Sigmoid colon (tissue), 7 donors: Measurements from ENCODE around the gene ZCCHC7. TPM values are rescaled to one million over a fixed set of nuclear protein-coding genes. Genes with fewer than 3 reads are reported as not detected.

Experiments used
- DNase-seq: peaks from one replicate; pipeline ENCODE4 v3.0.0-alpha.2; 2019
- H3K27ac ChIP-seq, 4 donors: fragments of 200-600 bp; sonication (generic); one replicate each; pipeline ENCODE4 v1.5.1; 2016 to 2019; ENCODE audit warnings: mild to moderate bottlenecking in 1 of 4
- H3K27me3 ChIP-seq, 3 donors: fragments of 200-600 bp; sonication (generic); one replicate each; pipeline ENCODE4 v1.5.1; 2019; ENCODE audit warnings: mild to moderate bottlenecking in 1 of 3
- H3K36me3 ChIP-seq, 4 donors: fragments of 200-600 bp; sonication (generic); one replicate each; pipeline ENCODE4 v1.5.1; 2016 to 2019
- H3K4me1 ChIP-seq, 4 donors: fragments of 200-600 bp; sonication (generic); one replicate each; pipeline ENCODE4 v1.5.1; 2017 to 2019
- H3K4me3 ChIP-seq, 4 donors: fragments of 200-600 bp; sonication (generic); one replicate each; pipeline ENCODE4 v1.5.1; 2017 to 2019; ENCODE audit warnings: mild to moderate bottlenecking in 2 of 4, moderate library complexity in 1 of 4
- H3K9me3 ChIP-seq, 4 donors: fragments of 200-600 bp in 3 of 4; sonication (generic) in 3 of 4; one replicate each; pipeline versions ENCODE4 v1.5.1 to v1.6.1; 2013 to 2019
- CTCF ChIP-seq, 4 experiments: fragments of 450-650 bp in 3 of 4; fragments of 200-600 bp in 1 of 4; IDR thresholded peaks; one replicate each; pipeline ENCODE4 v1.5.1; 2016 to 2019; ENCODE audit warnings: antibody characterized with exemption in 4 of 4, mild to moderate bottlenecking in 3 of 4, moderate library complexity in 2 of 4
- EP300 ChIP-seq, 4 donors: sonication (generic); formaldehyde crosslinking; IDR thresholded peaks; one replicate each; pipeline ENCODE4 v1.6.1; 2017; ENCODE audit warnings: antibody characterized with exemption in 4 of 4
- POLR2A ChIP-seq, 2 donors: fragments of 450-650 bp; IDR thresholded peaks; one replicate each; pipeline ENCODE4 v1.6.1; 2016; ENCODE audit warnings: antibody characterized with exemption in 2 of 2, mild to moderate bottlenecking in 2 of 2, moderate library complexity in 2 of 2
- POLR2AphosphoS5 ChIP-seq, 4 donors: sonication (generic); formaldehyde crosslinking; IDR thresholded peaks; one replicate each; pipeline ENCODE4 v1.6.1; 2017; ENCODE audit warnings: antibody characterized with exemption in 4 of 4
- WGBS, 2 donors: extraction: QIAGEN DNeasy Blood & Tissue Kit; methylation state at CpG; one replicate each; pipeline ENCODE4 v1.1.7; 2013; 5-methylcytosine and 5-hydroxymethylcytosine counted together
- intact Hi-C: fragments of 100-400 bp; cut with DNase I; formaldehyde crosslinking; loops from one replicate; pipeline ENCODE4 v1.15.1; 2023
- polyA plus RNA-seq, 3 donors: library from polyadenylated mRNA; stranded (reverse); fragments of 200-250 nt; gene quantifications; one replicate each; pipeline ENCODE4 v1.2.3, GENCODE V29; 2013
- total RNA-seq, 4 donors: library from RNA; depleted of rRNA; stranded (reverse); fragments of >200 nt; gene quantifications; one replicate each; pipeline ENCODE4 v1.1.0, GENCODE V29; 2016
- donor health status: healthy with polysubstance abuse.
- donor health status: Bipolar disorder and iron deficiency.
- donor health status: healthy.

Gene ZCCHC7
- total and polyA plus RNA-seq, 7 donors, result 5.8 to 24.6 (median 19.1) TPM

- TF ChIP-seq POLR2AphosphoS5 (IDR thresholded peaks at IDR 0.05), result no peak
- no peak for TF ChIP-seq POLR2A (IDR thresholded peaks at IDR 0.05)
- no peak for TF ChIP-seq CTCF (IDR thresholded peaks at IDR 0.05)
- TF ChIP-seq EP300 (IDR thresholded peaks at IDR 0.05), result no peak
- no peak for DNase-seq
- Histone ChIP-seq H3K9me3 (no peaks in the 10 kb centered on the region), H3K27ac (no peak overlapping the region), H3K36me3 (no peaks in the 10 kb centered on the region), H3K4me3 (no peak overlapping the region), H3K27me3 (no peaks in the 10 kb centered on the region), H3K4me1 (peaks cover 0 to 19% (median 12%) of the 10 kb centered on the region in 4 donors)
- intact Hi-C loops, result no loop called here
- WGBS, 2 donors, result 65 to 71% methylated on average over 6 of the region's 6 CpGs
Measured at GRCh38 chr9:37286530-37287175, 166.3 kb downstream of the ZCCHC7 start.

DNA sequence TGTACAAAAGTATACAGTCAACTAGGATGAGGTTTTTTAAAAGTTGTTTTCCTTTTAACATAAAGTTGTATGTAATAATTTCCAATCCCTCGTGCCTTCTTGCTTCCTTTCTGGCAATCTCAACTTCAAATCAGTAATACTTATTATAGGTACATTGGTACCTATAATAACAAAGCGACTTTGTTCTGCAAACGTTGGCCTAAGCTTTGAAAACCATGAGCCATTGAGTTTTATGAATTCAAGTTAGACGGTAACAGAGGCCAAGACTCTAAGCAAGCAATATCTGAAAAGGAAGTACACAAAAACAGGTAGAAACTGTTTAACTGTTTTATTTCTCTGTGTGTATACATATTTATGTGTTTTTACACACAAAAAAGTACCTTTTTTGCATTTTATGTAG, 166.9 kb downstream of the ZCCHC7 start:
- no peak overlapping the region for H3K27ac ChIP-seq
- H3K4me3 ChIP-seq, result no peak overlapping the region
- peaks cover 0 to 25% (median 13%) of the 10 kb centered on the region in 4 donors for H3K4me1 ChIP-seq
- no peaks in the 10 kb centered on the region for H3K36me3 ChIP-seq
- intact Hi-C loops, result no loop called here
- TF ChIP-seq CTCF (IDR thresholded peaks at IDR 0.05) (no peak), POLR2A (IDR thresholded peaks at IDR 0.05) (no peak), EP300 (IDR thresholded peaks at IDR 0.05) (no peak), POLR2AphosphoS5 (IDR thresholded peaks at IDR 0.05) (no peak)
- H3K9me3 ChIP-seq, result no peaks in the 10 kb centered on the region
- no peaks in the 10 kb centered on the region for H3K27me3 ChIP-seq
- no peak for DNase-seq
- WGBS, 2 donors, result 41 to 64% methylated on average over 4 of the region's 4 CpGs

- Histone ChIP-seq H3K27me3 (no peaks in the 10 kb centered on the region), H3K27ac (no peak overlapping the region), H3K9me3 (no peaks in the 10 kb centered on the region), H3K4me1 (peaks cover 0 to 29% (median 5%) of the 10 kb centered on the region in 4 donors), H3K36me3 (no peaks in the 10 kb centered on the region), H3K4me3 (no peak overlapping the region)
- 90 to 97% methylated on average over 4 of the region's 4 CpGs for WGBS, 2 donors
- TF ChIP-seq EP300 (IDR thresholded peaks at IDR 0.05), result no peak
- TF ChIP-seq POLR2A (IDR thresholded peaks at IDR 0.05), result no peak
- TF ChIP-seq POLR2AphosphoS5 (IDR thresholded peaks at IDR 0.05), result no peak
- no peak for TF ChIP-seq CTCF (IDR thresholded peaks at IDR 0.05)
- intact Hi-C loops, result no loop called here
- DNase-seq, result no peak
Measured at GRCh38 chr9:37289631-37290030, 169.3 kb downstream of the ZCCHC7 start.

DNA sequence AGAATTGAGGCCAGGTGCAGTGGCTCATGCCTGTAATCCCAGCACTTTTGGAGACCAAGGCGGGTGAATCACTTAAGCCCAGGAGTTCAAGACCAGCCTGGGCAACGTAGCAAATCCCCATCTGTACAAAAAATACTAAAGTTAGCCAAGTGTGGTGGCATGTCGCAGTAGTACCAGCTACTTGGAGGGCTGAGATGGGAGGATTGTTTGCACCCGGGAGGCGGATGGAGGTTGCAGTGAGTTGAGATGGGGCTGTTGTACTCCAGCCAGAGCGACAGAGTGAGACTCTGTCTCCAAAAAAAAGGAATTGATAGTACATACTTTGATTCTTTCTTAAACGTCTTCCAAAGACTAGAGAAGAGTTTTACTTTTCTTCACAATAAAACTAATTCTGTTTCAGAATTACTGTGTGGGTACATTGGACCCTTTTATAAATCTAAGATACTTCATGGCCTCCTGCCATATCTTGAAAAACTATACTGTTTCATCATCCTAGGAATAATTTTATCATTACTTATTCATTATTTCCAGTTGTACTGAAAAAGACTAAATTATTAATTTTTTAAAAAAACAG, 170.1 kb downstream of the ZCCHC7 start:
- peak overlapping the region in 1 of 4 donors; percentile 19 for H3K27ac ChIP-seq
- no peak for DNase-seq
- no peaks in the 10 kb centered on the region for H3K36me3 ChIP-seq
- no peaks in the 10 kb centered on the region for H3K27me3 ChIP-seq
- peaks cover 0 to 29% (median 5%) of the 10 kb centered on the region in 4 donors for H3K4me1 ChIP-seq
- no peak overlapping the region for H3K4me3 ChIP-seq
- intact Hi-C loops, result no loop called here
- TF ChIP-seq POLR2AphosphoS5 (IDR thresholded peaks at IDR 0.05) (no peak), EP300 (IDR thresholded peaks at IDR 0.05) (no peak), POLR2A (IDR thresholded peaks at IDR 0.05) (no peak), CTCF (IDR thresholded peaks at IDR 0.05) (no peak)
- WGBS, 2 donors, result 83 to 93% methylated on average over 7 of the region's 7 CpGs
- H3K9me3 ChIP-seq, result no peaks in the 10 kb centered on the region
